Type B pancreatic cell (in vitro differentiated cells): ENCODE data around the gene FOXO1. TPM values are rescaled to one million over a fixed set of nuclear protein-coding genes. Genes with fewer than 3 reads are reported as not detected.

Source experiments
- DNase-seq: peaks from one replicate; pipeline ENCODE4 v3.0.0; 2021; ENCODE audit warnings: mixed read lengths; ENCODE audit not compliant: unreplicated experiment; ENCODE audit errors: extremely low spot score
- H3K27ac Mint-ChIP-seq: 2 replicates; pipeline ENCODE4 v1.8.0; 2021; ENCODE audit warnings: mild to moderate bottlenecking, mixed read lengths
- H3K27me3 Mint-ChIP-seq: 2 replicates; pipeline ENCODE4 v1.8.0; 2021; ENCODE audit warnings: mixed read lengths
- H3K36me3 Mint-ChIP-seq: 2 replicates; pipeline ENCODE4 v1.8.0; 2021; ENCODE audit warnings: mixed read lengths
- H3K4me1 Mint-ChIP-seq: one replicate; pipeline ENCODE4 v1.8.0; 2021; ENCODE audit warnings: mixed read lengths; ENCODE audit not compliant: unreplicated experiment
- H3K4me3 Mint-ChIP-seq: 2 replicates; pipeline ENCODE4 v1.8.0; 2021; ENCODE audit warnings: mild to moderate bottlenecking, mixed read lengths
- H3K9me3 Mint-ChIP-seq: 2 replicates; pipeline ENCODE4 v1.8.0; 2021; ENCODE audit warnings: mixed read lengths
- total RNA-seq: library from RNA; stranded (reverse); gene quantifications from 2 replicates; pipeline ENCODE4 v1.2.1, GENCODE V29; 2021; ENCODE audit warnings: low replicate concordance
- TF ChIP-seq, protein P1 (sequence below): fragments of 200-600 bp; sonication (generic); conservative IDR thresholded peaks from 2 replicates; pipeline ENCODE4 v1.5.0; 2021; ENCODE audit warnings: antibody characterized with exemption, mild to moderate bottlenecking

FOXO1 gene
- total RNA-seq, 1 donor from 2014 or later = 21.5 TPM

DNA sequence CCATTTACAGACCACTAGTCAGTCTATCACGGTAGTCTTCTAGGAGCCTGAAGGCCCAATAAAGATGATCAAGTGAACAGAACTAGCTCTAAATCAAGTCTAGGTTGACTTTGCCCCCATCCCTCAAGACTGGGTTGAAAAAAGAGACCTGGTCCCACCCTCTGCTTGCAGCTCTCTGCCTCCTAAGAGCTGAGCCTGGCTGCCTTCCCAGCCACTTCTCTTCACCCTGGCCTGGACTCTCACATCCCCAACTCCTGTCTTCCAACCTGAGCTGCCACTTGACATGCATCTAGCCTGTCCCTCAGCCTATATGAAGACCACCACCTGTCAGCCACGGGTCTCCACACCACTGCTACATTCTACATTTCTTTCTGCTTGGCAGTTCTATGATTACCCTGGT is 99.6 kb downstream of the FOXO1 start:
- no peak overlapping the region for H3K27ac Mint-ChIP-seq
- no peak overlapping the region for H3K4me3 Mint-ChIP-seq
- TF ChIP-seq, protein P1, sequence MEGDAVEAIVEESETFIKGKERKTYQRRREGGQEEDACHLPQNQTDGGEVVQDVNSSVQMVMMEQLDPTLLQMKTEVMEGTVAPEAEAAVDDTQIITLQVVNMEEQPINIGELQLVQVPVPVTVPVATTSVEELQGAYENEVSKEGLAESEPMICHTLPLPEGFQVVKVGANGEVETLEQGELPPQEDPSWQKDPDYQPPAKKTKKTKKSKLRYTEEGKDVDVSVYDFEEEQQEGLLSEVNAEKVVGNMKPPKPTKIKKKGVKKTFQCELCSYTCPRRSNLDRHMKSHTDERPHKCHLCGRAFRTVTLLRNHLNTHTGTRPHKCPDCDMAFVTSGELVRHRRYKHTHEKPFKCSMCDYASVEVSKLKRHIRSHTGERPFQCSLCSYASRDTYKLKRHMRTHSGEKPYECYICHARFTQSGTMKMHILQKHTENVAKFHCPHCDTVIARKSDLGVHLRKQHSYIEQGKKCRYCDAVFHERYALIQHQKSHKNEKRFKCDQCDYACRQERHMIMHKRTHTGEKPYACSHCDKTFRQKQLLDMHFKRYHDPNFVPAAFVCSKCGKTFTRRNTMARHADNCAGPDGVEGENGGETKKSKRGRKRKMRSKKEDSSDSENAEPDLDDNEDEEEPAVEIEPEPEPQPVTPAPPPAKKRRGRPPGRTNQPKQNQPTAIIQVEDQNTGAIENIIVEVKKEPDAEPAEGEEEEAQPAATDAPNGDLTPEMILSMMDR = no peak
- H3K27me3 Mint-ChIP-seq = no peaks in the 10 kb centered on the region
- H3K36me3 Mint-ChIP-seq = no peaks in the 10 kb centered on the region
- peaks cover 40% of the 10 kb centered on the region for H3K4me1 Mint-ChIP-seq
- no peaks in the 10 kb centered on the region for H3K9me3 Mint-ChIP-seq
- DNase-seq = no peak

DNA sequence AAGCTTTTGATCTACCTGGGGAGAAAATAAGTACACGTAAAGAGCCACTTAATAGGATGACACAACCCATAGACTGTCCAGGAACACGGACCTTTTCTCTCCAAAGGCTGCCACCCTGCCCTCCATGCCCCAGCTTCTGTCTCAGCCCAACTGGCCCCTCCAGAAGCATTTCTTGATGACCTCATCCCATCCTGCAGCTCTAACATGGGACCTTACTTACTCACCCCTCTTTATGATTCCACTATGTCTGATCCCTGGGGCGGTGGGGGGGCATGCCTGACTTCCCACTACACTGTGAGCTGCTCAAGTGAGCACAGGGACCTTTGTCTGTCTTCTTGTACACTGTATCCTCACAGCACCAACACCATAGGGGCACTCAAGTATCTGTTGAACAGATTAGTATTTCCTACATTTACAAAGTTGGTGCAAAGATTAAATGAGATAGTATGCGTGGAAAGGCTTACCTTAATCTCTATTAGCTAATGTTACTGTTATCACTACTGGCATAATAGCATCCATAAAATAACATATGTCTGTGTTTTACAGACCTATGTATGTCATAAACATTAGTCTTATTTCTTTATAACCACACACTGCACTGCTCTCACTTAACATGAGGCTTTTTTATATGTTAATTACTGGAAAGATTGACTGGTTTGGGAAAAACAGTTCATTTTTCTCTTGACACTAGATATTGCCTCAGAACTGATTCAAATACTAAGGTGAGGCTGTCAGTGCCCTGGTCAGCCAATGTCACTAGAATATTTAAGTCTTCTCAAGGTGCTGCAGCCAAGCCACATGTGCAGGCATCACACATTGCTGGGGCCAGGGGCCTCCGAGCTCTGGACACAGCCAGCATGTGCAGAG is 100.9 kb downstream of the FOXO1 start:
- no peak for DNase-seq
- H3K4me1 Mint-ChIP-seq = peaks cover 35% of the 10 kb centered on the region
- TF ChIP-seq, protein P1 = no peak
- H3K36me3 Mint-ChIP-seq = peaks cover 4% of the 10 kb centered on the region
- no peaks in the 10 kb centered on the region for H3K27me3 Mint-ChIP-seq
- H3K4me3 Mint-ChIP-seq = no peak overlapping the region
- H3K9me3 Mint-ChIP-seq = no peaks in the 10 kb centered on the region
- H3K27ac Mint-ChIP-seq = peak overlapping the region; percentile 15

DNA sequence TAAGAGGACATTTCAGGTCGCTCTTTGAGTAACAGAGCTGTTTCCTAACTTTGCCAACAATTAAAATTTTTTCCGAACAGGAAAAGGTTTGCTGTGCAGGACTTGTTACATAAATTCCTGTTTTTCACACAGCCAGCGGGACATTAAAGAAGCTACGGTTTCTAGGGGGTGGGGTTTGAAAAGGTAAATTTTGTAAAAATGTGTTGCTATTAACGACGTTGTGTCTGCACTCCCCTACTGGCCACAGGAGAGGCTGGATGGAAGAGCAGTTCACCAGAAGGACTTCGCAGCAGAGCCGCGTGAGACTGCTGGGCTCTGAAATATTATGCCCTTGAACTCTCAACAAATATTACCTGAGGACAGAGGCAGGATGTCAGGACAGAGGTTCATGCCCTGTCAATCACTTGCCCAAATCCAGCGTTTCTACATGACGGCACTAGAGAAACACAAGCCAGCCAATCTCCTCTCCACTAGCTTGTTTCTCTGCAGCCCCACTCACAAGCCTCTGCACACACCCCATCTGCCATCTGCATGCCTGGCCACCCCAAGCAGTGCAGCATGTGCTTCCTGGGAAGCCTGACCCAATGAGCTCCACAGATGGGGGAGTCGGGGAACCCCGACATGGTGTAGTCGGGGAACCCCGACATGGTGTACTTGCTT is 102.0 kb downstream of the FOXO1 start:
- H3K9me3 Mint-ChIP-seq = no peaks in the 10 kb centered on the region
- DNase-seq = no peak
- no peaks in the 10 kb centered on the region for H3K27me3 Mint-ChIP-seq
- TF ChIP-seq, protein P1 = peak; percentile 38
- H3K36me3 Mint-ChIP-seq = peaks cover 11% of the 10 kb centered on the region
- H3K4me1 Mint-ChIP-seq = peaks cover 35% of the 10 kb centered on the region
- H3K27ac Mint-ChIP-seq = peak overlapping the region; percentile 34
- H3K4me3 Mint-ChIP-seq = peak overlapping the region; percentile 64

DNA sequence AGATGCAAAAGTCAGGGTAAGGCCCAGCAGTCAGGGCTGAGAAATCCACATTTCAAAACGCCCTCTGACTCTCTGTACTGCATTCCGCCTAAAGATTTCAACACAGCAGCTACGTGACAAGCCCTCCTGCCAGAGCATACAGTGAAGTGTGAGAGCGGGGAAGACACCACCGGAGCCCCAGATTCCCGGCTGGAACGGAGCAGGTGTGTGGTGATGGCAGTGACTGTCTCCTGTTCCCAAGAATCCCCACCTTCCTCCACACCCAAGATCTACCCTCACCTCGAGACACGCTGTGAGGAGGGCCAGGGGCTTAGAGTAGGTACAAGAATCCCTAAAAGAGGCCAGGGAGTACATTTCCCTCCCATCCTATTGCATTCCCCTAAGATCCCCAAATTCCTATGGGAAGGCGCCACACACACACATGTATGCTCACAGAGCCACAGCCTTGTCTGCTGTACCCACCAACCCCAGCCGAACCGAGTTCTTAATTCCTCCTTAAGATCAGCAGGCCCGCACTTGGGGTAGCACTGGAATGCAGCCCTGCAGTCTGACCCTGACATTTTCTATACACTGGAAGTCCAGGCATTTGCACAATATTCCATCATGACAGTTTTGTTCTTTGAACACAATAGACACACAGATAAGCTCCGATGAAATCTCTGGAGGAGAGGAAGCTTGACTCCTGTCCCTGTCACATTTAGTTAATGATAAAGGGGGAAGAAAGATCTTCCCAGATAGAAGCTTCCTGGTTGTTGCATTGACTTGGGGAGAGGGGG is 102.9 kb downstream of the FOXO1 start:
- TF ChIP-seq, protein P1 = no peak
- peaks cover 17% of the 10 kb centered on the region for H3K36me3 Mint-ChIP-seq
- H3K4me3 Mint-ChIP-seq = peak overlapping the region; percentile 51
- H3K4me1 Mint-ChIP-seq = peaks cover 38% of the 10 kb centered on the region
- no peaks in the 10 kb centered on the region for H3K9me3 Mint-ChIP-seq
- no peak for DNase-seq
- H3K27me3 Mint-ChIP-seq = no peaks in the 10 kb centered on the region
- H3K27ac Mint-ChIP-seq = peak overlapping the region; percentile 34

DNA sequence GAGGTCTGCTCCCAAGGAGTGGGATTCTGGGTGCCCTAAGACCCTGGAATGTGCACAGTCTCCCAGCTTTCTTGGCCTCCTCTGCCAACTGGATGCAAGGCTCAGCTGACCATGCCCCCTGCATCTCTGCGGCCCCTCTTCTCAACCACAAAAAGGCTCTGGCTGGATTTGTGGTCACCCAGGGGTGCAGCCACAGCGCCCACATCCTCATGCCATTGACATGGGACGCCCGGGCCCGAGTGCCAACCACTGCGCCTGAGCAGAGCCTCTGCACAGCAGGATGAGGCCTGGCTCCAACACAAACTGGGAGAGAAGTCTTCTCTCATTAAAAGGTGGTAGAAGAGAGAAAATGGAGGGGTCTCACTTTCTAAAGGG is 103.5 kb downstream of the FOXO1 start:
- no peaks in the 10 kb centered on the region for H3K27me3 Mint-ChIP-seq
- DNase-seq = no peak
- H3K4me1 Mint-ChIP-seq = peaks cover 35% of the 10 kb centered on the region
- H3K36me3 Mint-ChIP-seq = peaks cover 18% of the 10 kb centered on the region
- no peaks in the 10 kb centered on the region for H3K9me3 Mint-ChIP-seq
- H3K4me3 Mint-ChIP-seq = no peak overlapping the region
- H3K27ac Mint-ChIP-seq = no peak overlapping the region
- TF ChIP-seq, protein P1 = no peak
